Keratinocyte (primary cell): ENCODE data around the gene FNDC3B.

ENCODE experiments used
- EZH2 ChIP-seq: IDR thresholded peaks from one replicate; pipeline ENCODE4 v1.6.1; 2012; ENCODE audit warnings: inconsistent platforms, mild to moderate bottlenecking, low read length, moderate library complexity
- TF ChIP-seq, protein P1 (sequence below), 3 experiments: IDR thresholded peaks in 1 of 3; conservative IDR thresholded peaks in 1 of 3; optimal IDR thresholded peaks in 1 of 3; 2 replicates in 2 of 3; 3 replicates in 1 of 3; pipeline versions ENCODE3 to v1.5.1; 2011; ENCODE audit warnings: low read length in 3 of 3, mild to moderate bottlenecking in 3 of 3, moderate library complexity in 2 of 3, control low read depth in 1 of 3, inconsistent platforms in 1 of 3; ENCODE audit not compliant: insufficient read depth in 2 of 3; ENCODE audit errors: extremely low read depth in 1 of 3

DNA sequence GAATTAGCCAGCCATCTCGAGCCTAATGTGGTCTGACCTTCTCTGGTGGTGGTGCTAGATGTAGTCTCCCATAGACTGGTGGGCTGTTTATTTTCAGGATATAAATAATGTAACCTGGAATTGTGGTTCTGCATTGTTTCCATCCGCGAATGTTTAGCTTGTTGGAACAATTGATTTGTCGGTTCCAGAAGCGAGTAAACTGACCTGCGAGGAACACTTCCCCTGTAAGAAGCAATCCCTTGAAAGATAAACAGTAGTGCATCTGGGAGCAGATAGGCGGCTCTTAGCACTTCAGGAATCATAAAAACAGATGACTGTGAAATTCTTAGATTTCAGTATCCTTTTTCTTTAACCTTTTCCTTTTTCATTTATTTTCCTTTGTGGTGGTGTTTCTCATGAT is 251.1 kb downstream of the FNDC3B start:
- TF ChIP-seq EZH2 = no peak
- TF ChIP-seq, protein P1, sequence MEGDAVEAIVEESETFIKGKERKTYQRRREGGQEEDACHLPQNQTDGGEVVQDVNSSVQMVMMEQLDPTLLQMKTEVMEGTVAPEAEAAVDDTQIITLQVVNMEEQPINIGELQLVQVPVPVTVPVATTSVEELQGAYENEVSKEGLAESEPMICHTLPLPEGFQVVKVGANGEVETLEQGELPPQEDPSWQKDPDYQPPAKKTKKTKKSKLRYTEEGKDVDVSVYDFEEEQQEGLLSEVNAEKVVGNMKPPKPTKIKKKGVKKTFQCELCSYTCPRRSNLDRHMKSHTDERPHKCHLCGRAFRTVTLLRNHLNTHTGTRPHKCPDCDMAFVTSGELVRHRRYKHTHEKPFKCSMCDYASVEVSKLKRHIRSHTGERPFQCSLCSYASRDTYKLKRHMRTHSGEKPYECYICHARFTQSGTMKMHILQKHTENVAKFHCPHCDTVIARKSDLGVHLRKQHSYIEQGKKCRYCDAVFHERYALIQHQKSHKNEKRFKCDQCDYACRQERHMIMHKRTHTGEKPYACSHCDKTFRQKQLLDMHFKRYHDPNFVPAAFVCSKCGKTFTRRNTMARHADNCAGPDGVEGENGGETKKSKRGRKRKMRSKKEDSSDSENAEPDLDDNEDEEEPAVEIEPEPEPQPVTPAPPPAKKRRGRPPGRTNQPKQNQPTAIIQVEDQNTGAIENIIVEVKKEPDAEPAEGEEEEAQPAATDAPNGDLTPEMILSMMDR (optimal IDR thresholded peaks at IDR 0.05 in 1 of 3, IDR thresholded peaks at IDR 0.05 in 1 of 3, conservative IDR thresholded peaks at IDR 0.05 in 1 of 3; ENCODE audit: extremely low read depth in 1 of 3, insufficient read depth in 2 of 3, low read length in 3 of 3) = no peak
